ENCODE measurements around the gene RCAN2.
"Not testable (repeated sequence)": the region's sequence is repeated elsewhere in the genome, so short reads cannot be mapped to it uniquely, and the experiment has no call there.

GRCh38 chr6:46405620-46406180, 85.5 kb downstream of the RCAN2 start:
- not testable (repeated sequence) for TF ChIP-seq CSRNP3 (CRISPR knock-in tag; IDR thresholded peaks at IDR 0.05); ZFP30 (CRISPR knock-in tag; IDR thresholded peaks at IDR 0.05); PPARA (CRISPR knock-in tag; IDR thresholded peaks at IDR 0.05; ENCODE audit: borderline replicate concordance); POU6F1 (CRISPR knock-in tag; IDR thresholded peaks at IDR 0.05; ENCODE audit: borderline replicate concordance, low read depth); GLIS3 (CRISPR knock-in tag; IDR thresholded peaks at IDR 0.05); CSDC2 (CRISPR knock-in tag; IDR thresholded peaks at IDR 0.05); PATZ1 (CRISPR knock-in tag; IDR thresholded peaks at IDR 0.05; ENCODE audit: borderline replicate concordance); RARB (CRISPR knock-in tag; IDR thresholded peaks at IDR 0.05); TOX (CRISPR knock-in tag; IDR thresholded peaks at IDR 0.05; ENCODE audit: borderline replicate concordance)

Data from SK-N-SH treated with all-trans-retinoic acid at 6 μM for 48 hours (cell line).